ENCODE results near the gene ZNF521. TPM values are rescaled to one million over a fixed set of nuclear protein-coding genes. Genes with fewer than 3 reads are reported as not detected.

The ZNF521 gene
- polyA plus RNA-seq, 3 donors = 0.07 to 0.20 TPM; not detected in 1

DNA sequence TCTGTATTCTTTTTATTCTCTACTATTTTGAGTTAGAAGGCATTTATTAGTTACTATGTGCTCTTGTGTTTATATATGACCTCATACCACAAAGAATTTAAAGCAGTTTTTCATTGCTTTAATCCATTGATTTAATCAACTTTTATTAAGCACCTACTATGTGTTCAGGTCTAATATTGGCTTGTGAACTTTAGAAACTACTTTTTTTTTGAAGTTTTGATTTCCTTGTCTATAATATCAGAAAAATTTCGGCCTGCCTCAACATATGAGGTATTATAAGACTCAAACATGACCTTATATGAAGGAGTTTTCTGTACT lies 117.7 kb downstream of the ZNF521 start:
- H4K20me1 ChIP-seq (ENCODE audit: insufficient read depth, low read length) = no peaks in the 10 kb centered on the region
- no peaks in the 10 kb centered on the region for H3K27me3 Mint-ChIP-seq (ENCODE audit: low read depth in 3 of 3)
- no peak overlapping the region for H3K27ac ChIP-seq (ENCODE audit: low read depth in 1 of 2, low read length in 2 of 2)
- H3K4me1 ChIP-seq (ENCODE audit: control insufficient read depth in 1 of 2, insufficient read depth in 2 of 2, low read length in 2 of 2) = peaks cover 19 to 25% of the 10 kb centered on the region in 2 donors
- no peak for DNase-seq
- no peak overlapping the region for H3K4me3 Mint-ChIP-seq
- H3K9me3 Mint-ChIP-seq = no peaks in the 10 kb centered on the region
- no peak overlapping the region for H3K9ac ChIP-seq (ENCODE audit: insufficient read depth, low read length, poor library complexity, severe bottlenecking)
- H3K27me3 ChIP-seq (ENCODE audit: control insufficient read depth in 2 of 2, insufficient read depth in 2 of 2, low read length in 2 of 2) = no peaks in the 10 kb centered on the region
- no peak overlapping the region for H3K4me2 ChIP-seq (replicated peaks; ENCODE audit: extremely low read depth, low read length, poor library complexity, severe bottlenecking)
- TF ChIP-seq CTCF (IDR thresholded peaks at IDR 0.05) = no peak
- peak overlapping the region; percentile 55 for H2AFZ ChIP-seq (ENCODE audit: insufficient read depth, low read depth, low read length, poor library complexity, severe bottlenecking)
- H3K36me3 ChIP-seq (replicated peaks in 1 of 2; ENCODE audit: control insufficient read depth in 1 of 2, insufficient read depth in 2 of 2, low read length in 2 of 2) = no peaks in the 10 kb centered on the region
- no peak overlapping the region for H3K27ac Mint-ChIP-seq
- H3K9me3 ChIP-seq (replicated peaks in 1 of 2; ENCODE audit: control insufficient read depth in 1 of 2, insufficient read depth in 1 of 2, low read length in 2 of 2) = no peaks in the 10 kb centered on the region
- no peaks in the 10 kb centered on the region for H3K36me3 Mint-ChIP-seq
- no peak overlapping the region for H3K4me3 ChIP-seq (replicated peaks in 1 of 3; ENCODE audit: low read depth in 2 of 3, low read length in 3 of 3)
- WGBS (ENCODE audit: insufficient coverage) = no CpG with 5 or more reads among the region's 1 CpG
- peaks cover 31% of the 10 kb centered on the region for H3K4me1 Mint-ChIP-seq
- no peaks in the 10 kb centered on the region for H3K79me2 ChIP-seq (ENCODE audit: insufficient read depth, low read length)
- intact Hi-C loops (cut with micrococcal nuclease) = no loop called here

DNA sequence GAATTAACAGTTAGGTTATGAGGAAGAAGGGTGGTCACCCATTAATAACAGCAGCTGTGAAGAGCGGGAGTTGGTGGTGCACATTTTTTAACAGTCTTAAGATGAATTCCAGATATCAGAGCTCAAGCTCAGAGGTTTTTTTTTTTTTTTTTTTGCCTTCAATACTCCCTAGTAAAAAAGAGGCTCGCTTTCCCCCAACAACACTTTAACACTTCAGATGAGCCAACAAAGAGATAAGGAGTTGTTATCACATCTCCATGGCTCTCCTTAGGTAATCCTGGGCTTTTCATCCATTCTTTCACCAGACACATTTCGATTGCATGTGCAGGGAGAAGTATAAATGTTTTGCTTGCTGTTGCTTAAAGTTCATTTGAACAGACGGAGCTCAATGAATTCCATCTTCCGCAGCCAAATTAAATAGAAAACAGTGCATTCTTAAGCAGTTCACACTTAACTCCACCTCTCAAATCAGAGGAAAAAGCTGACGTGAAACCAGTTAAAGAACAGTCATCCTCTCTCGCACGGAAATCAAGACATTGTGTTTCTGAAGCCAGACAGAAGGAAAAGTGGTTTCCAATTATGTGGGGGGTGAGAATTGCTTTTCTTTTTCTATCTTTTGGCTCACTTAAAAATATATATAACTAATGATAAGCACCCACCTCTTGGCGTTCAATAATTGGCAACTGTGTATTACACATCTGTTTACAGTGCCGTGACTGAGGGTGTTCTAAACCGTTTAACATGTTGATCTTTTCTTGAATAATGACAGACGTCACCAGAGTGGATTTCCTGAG lies 118.2 kb downstream of the ZNF521 start:
- no peak for TF ChIP-seq CTCF (IDR thresholded peaks at IDR 0.05)
- H3K27ac Mint-ChIP-seq = no peak overlapping the region
- no peak overlapping the region for H3K9ac ChIP-seq (ENCODE audit: insufficient read depth, low read length, poor library complexity, severe bottlenecking)

More for the DNA sequence above, 118.2 kb downstream of the ZNF521 start:
- 31% methylated on average over 2 of the region's 12 CpGs for WGBS (ENCODE audit: insufficient coverage)
- H3K4me3 Mint-ChIP-seq = no peak overlapping the region
- Histone ChIP-seq H3K79me2 (ENCODE audit: insufficient read depth, low read length) (no peaks in the 10 kb centered on the region), H3K4me1 (ENCODE audit: control insufficient read depth in 1 of 2, insufficient read depth in 2 of 2, low read length in 2 of 2) (peaks cover 15 to 20% of the 10 kb centered on the region in 2 donors), H3K9me3 (replicated peaks in 1 of 2; ENCODE audit: control insufficient read depth in 1 of 2, insufficient read depth in 1 of 2, low read length in 2 of 2) (no peaks in the 10 kb centered on the region), H3K27ac (ENCODE audit: low read depth in 1 of 2, low read length in 2 of 2) (no peak overlapping the region), H3K4me2 (replicated peaks; ENCODE audit: extremely low read depth, low read length, poor library complexity, severe bottlenecking) (no peak overlapping the region), H2AFZ (ENCODE audit: insufficient read depth, low read depth, low read length, poor library complexity, severe bottlenecking) (peak overlapping the region; percentile 55), H3K27me3 (ENCODE audit: control insufficient read depth in 2 of 2, insufficient read depth in 2 of 2, low read length in 2 of 2) (no peaks in the 10 kb centered on the region), H3K36me3 (replicated peaks in 1 of 2; ENCODE audit: control insufficient read depth in 1 of 2, insufficient read depth in 2 of 2, low read length in 2 of 2) (no peaks in the 10 kb centered on the region), H3K4me3 (replicated peaks in 1 of 3; ENCODE audit: low read depth in 2 of 3, low read length in 3 of 3) (no peak overlapping the region), H4K20me1 (ENCODE audit: insufficient read depth, low read length) (no peaks in the 10 kb centered on the region)
- H3K27me3 Mint-ChIP-seq (ENCODE audit: low read depth in 3 of 3) = no peaks in the 10 kb centered on the region
- H3K36me3 Mint-ChIP-seq = no peaks in the 10 kb centered on the region
- peaks cover 35% of the 10 kb centered on the region for H3K4me1 Mint-ChIP-seq
- no peak for DNase-seq
- intact Hi-C loops (cut with micrococcal nuclease) = no loop called here
- no peaks in the 10 kb centered on the region for H3K9me3 Mint-ChIP-seq

Data from CD14-positive monocyte (primary cell).